Choroid plexus epithelial cell (primary cell): ENCODE measurements around the gene CHST11.

ENCODE experiments used
- DNase-seq: peaks from one replicate; pipeline ENCODE4 v3.0.0-alpha.2; 2010; ENCODE audit warnings: low read depth
- H3K4me3 ChIP-seq: 2 replicates; pipeline ENCODE4 v1.5.1; 2011; ENCODE audit warnings: low read depth, mild to moderate bottlenecking, control low read depth, low read length, moderate library complexity
- TF ChIP-seq, protein P1 (sequence below): conservative IDR thresholded peaks from 2 replicates; pipeline ENCODE4 v1.5.1; 2011; ENCODE audit warnings: low read depth, mild to moderate bottlenecking, control low read depth, inconsistent platforms, low read length, moderate library complexity

The CHST11 gene

DNA sequence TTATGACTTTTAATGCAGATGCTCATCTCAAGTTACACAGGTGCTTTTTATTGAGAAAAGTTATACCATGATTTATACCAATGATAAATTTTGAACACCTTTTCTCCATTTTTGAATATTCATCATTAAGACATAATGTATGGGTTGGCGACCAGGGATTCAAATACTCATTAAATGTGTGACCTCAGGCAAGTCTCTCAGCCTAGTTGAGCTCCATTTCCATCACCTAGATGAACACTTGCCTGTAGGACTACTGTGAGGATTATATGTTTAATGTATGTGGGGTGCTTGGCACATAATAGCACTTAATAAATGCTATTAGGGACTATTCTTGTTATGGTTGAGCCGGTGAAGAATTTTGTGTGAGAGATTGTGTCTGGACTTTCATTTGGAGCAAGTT, 228.6 kb downstream of the CHST11 start:
- DNase-seq, result no peak
- TF ChIP-seq, protein P1, sequence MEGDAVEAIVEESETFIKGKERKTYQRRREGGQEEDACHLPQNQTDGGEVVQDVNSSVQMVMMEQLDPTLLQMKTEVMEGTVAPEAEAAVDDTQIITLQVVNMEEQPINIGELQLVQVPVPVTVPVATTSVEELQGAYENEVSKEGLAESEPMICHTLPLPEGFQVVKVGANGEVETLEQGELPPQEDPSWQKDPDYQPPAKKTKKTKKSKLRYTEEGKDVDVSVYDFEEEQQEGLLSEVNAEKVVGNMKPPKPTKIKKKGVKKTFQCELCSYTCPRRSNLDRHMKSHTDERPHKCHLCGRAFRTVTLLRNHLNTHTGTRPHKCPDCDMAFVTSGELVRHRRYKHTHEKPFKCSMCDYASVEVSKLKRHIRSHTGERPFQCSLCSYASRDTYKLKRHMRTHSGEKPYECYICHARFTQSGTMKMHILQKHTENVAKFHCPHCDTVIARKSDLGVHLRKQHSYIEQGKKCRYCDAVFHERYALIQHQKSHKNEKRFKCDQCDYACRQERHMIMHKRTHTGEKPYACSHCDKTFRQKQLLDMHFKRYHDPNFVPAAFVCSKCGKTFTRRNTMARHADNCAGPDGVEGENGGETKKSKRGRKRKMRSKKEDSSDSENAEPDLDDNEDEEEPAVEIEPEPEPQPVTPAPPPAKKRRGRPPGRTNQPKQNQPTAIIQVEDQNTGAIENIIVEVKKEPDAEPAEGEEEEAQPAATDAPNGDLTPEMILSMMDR, result no peak
- H3K4me3 ChIP-seq, result no peak overlapping the region

DNA sequence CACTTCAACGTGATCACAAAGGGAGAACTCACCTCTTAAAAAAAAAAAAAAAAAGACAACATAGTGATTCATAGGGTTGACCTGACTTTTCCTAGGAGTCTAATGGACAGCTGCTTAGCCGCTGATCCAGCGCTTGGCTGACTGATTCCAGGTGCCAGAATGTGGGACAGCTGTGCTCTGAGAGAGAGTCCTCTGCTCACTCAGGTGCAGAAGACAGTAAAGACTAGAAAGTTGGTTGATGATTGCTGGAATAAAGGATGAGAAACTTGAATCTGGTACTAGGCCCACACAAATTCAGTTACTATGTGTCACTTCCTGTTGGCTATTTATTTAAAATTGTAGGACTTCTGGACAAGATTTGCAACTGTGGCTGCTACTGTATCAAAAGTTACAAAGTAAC, 229.4 kb downstream of the CHST11 start:
- TF ChIP-seq, protein P1, result no peak
- peak; percentile 49 for DNase-seq
- H3K4me3 ChIP-seq, result no peak overlapping the region

DNA sequence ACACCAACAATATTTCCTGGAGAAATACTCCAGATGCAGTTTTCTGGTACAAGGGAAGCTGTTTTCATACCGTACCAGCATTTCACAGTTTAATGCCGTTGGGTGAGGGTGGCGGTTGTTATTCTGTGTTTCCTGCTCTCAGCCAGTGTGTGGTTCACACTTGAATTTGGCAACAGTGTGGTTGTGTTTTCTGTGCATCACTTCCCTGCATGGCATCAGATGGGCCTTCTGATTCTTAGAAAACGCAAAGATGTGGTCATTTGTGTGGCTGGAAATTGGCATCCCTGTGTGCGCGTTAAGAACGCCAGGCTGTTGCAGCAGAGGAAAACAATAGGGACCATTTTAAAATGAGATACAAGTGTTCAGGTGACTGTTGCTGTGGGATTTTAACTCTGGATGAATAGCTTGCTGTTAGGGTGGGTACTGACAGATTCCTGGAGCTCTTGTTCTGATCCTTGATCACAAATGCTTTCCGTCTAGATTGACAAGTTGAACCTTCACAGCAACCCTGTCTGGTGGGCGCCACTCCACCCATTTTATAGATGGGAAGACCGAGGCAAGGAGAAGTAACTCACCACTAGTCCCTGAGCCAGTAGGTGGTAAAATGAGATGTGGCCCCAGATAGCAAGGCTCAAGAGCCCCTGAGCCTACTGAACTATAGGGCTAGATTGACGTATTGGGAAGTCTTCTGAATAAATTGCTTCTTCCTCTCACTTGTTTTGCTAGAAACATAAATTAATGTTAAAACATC, 231.2 kb downstream of the CHST11 start:
- DNase-seq, result no peak
- no peak overlapping the region for H3K4me3 ChIP-seq
- TF ChIP-seq, protein P1, result no peak

DNA sequence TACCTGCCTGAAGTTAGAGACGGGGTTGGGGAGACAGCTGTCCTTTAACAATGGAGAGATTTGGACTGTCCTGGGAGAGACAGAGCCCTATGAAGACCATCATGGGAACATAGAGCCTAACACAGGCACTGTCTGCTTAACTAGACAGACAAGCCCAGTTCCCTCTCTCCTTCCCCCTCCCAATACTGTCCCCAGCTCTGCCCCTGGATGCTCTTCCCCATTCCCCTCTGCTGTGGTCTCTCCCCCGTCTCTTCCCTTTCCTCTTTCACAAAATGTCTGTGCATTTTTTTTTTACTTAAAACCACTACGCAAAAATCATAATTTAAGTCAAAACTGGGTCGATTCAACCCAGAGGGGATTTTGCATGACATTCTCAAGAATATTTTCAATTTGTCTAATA, 232.9 kb downstream of the CHST11 start:
- TF ChIP-seq, protein P1, result no peak
- H3K4me3 ChIP-seq, result no peak overlapping the region

DNA sequence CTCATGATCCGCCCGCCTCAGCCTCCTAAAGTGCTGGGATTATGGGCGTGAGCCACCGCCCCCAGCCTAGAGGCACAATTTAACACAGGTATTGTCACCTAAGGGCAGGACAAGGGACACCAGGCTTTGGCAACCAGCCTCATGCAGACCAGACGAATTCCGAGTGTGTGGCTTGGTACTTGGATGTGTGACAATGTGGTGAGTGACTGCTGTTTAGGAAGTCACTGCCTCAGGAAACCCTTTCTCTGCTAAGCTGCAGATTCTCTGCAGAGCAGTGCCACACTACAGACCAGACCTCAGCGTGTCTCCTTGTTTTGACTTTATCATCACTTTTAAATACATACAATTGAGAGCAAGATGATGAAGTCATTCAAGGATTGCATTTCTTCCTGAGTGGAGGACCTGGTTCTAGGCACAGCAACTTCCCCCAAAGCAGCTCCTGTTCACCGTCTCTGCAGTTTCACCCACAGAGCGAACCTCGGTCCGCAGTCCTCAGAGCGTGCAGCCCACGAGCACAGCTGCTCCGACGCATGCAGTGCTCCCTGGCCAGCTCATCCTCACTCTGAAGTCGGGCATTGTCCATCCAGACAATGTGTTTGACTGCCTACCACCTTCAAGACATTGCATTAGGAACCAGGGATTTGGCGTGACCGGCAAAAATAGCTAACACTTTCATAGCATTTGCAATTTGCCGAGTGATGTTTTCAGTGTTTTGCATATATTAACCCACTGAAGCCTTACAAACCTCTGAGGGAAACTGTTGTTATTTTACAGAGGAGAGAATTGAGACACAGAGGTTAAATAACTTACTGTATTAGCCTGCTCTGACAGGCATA, 235.2 kb downstream of the CHST11 start:
- H3K4me3 ChIP-seq, result no peak overlapping the region
- no peak for DNase-seq
- TF ChIP-seq, protein P1, result no peak

More for the DNA sequence above, 232.9 kb downstream of the CHST11 start:
- no peak for DNase-seq

DNA sequence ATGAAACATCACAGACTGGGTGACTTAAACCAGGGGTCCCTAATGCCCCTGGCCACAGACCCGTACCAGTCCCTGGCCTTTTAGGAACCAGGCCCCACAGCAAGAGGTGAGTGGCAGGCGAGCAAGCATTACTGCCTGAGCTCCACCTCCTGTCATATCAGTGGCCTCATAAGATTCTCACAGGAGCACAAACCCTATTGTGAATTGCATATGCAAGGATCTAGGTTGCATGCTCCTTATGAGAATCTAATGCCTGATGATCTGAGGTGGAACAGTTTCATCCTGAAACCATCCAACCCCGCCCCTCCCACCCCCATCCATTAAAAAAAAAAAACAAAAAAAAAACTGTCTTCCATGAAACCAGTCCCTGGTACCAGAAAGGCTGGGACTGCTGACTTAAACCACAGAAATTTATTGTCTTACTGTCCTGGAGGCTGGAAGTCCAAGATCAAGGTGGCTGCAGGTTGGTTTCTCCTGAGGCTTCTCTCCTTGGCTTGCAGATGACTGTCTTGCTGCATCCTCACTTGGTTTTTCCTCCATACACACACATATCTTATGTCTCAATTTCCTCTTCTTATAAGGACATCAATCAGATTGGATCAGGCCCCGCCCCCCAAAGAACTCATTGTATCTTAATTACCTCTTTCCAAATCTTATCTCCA, 235.9 kb downstream of the CHST11 start:
- no peak overlapping the region for H3K4me3 ChIP-seq
- TF ChIP-seq, protein P1, result no peak
- no peak for DNase-seq
